PC-3 (cell line): Measurements from ENCODE around the gene DDX5. TPM values are rescaled to one million over a fixed set of nuclear protein-coding genes. Genes with fewer than 3 reads are reported as not detected.
A peak's percentile ranks its signal among the peaks of the same experiment; 100 is the strongest.

ENCODE experiments used
- ATAC-seq: fragments of 200-7000 bp; cut with Tn5 transposase; 2 replicates; pipeline ENCODE4 v1.9.1; 2020; ENCODE audit warnings: mild to moderate bottlenecking, moderate library complexity
- BruUV-seq: library from RNA; stranded (reverse); fragments of 400-500 nt; replicated peaks from 2 replicates; lab custom pipeline; 2021; lab: Mats Ljungman, UMichigan
- CTCF ChIA-PET: fragments of 300-600 bp; sonication (Branson Sonifier 250); formaldehyde crosslinking; loops from one replicate; lab custom pipeline; 2022; ENCODE audit warnings: antibody characterized with exemption; lab: Charles Lee
- POLR2A ChIA-PET: fragments of 300-600 bp; sonication (Branson Sonifier 250); formaldehyde crosslinking; loops from one replicate; lab custom pipeline; 2022; ENCODE audit warnings: antibody characterized with exemption; ENCODE audit not compliant: unreplicated experiment; lab: Charles Lee
- DNase-seq: peaks from one replicate; pipeline ENCODE4 v3.0.0-alpha.2; 2015
- H2AFZ ChIP-seq: fragments of 300-600 bp; sonication (generic); 2 replicates; pipeline ENCODE4 v1.6.0; 2016; ENCODE audit warnings: antibody characterized with exemption, low read length
- H3F3A ChIP-seq: fragments of 300-600 bp; sonication (generic); one replicate; pipeline ENCODE4 v1.6.0; 2017; ENCODE audit warnings: antibody characterized with exemption, low read length, control low read depth, mild to moderate bottlenecking; ENCODE audit not compliant: unreplicated experiment
- H3K27ac ChIP-seq: fragments of 300-600 bp; sonication (generic); 2 replicates; pipeline ENCODE4 v1.5.1; 2016; ENCODE audit warnings: mild to moderate bottlenecking, low read length
- H3K27me3 ChIP-seq: fragments of 300-600 bp; sonication (generic); 2 replicates; pipeline ENCODE4 v1.6.1; 2016; ENCODE audit warnings: low read length, mixed read lengths
- H3K36me3 ChIP-seq: fragments of 300-600 bp; sonication (generic); 2 replicates; pipeline ENCODE4 v1.6.1; 2016; ENCODE audit warnings: low read depth, mixed run types, low read length, mixed read lengths
- H3K4me1 ChIP-seq: fragments of 300-600 bp; sonication (generic); 2 replicates; pipeline ENCODE4 v1.5.1; 2016; ENCODE audit warnings: low read length; ENCODE audit not compliant: insufficient read depth
- H3K4me2 ChIP-seq: fragments of 300-600 bp; sonication (generic); 2 replicates; pipeline ENCODE4 v1.6.0; 2016; ENCODE audit warnings: low read length
- H3K4me3 ChIP-seq: fragments of 300-600 bp; sonication (generic); 2 replicates; pipeline ENCODE4 v1.5.1; 2016; ENCODE audit warnings: mild to moderate bottlenecking, low read length, mixed read lengths
- H3K79me2 ChIP-seq: fragments of 300-600 bp; sonication (generic); 2 replicates; pipeline ENCODE4 v1.6.1; 2017; ENCODE audit warnings: low read length, mixed read lengths
- H3K9ac ChIP-seq: fragments of 300-600 bp; sonication (generic); 2 replicates; pipeline ENCODE4 v1.6.0; 2016; ENCODE audit warnings: mild to moderate bottlenecking, low read length
- H3K9me2 ChIP-seq: fragments of 300-600 bp; sonication (generic); replicated peaks from 2 replicates; pipeline ENCODE4 v1.6.1; 2016; ENCODE audit warnings: mixed run types, low read length, mixed read lengths
- H3K9me3 ChIP-seq: fragments of 300-600 bp; sonication (generic); 2 replicates; pipeline ENCODE4 v1.6.1; 2016; ENCODE audit warnings: low read length, mixed read lengths
- H4K20me1 ChIP-seq: fragments of 300-600 bp; sonication (generic); 2 replicates; pipeline ENCODE4 v1.6.1; 2016; ENCODE audit warnings: low read length, mixed read lengths
- CTCF ChIP-seq: fragments of 300-600 bp; sonication (generic); conservative IDR thresholded peaks from 2 replicates; pipeline ENCODE4 v1.5.1; 2017; ENCODE audit warnings: antibody characterized with exemption, low read depth, mild to moderate bottlenecking, low read length
- EZH2 ChIP-seq: fragments of 300-600 bp; sonication (generic); IDR thresholded peaks from one replicate; pipeline ENCODE4 v1.6.1; 2017; ENCODE audit warnings: antibody characterized with exemption, mild to moderate bottlenecking, low read length; ENCODE audit not compliant: unreplicated experiment
- EZH2phosphoT487 ChIP-seq: fragments of 300-600 bp; sonication (generic); IDR thresholded peaks from 2 replicates; pipeline ENCODE4 v1.6.1; 2018; ENCODE audit warnings: mild to moderate bottlenecking, antibody characterized with exemption, low read length, borderline replicate concordance
- intact Hi-C: fragments of 100-400 bp; cut with micrococcal nuclease; formaldehyde crosslinking; loops from 2 replicates; pipeline ENCODE4 v1.9.0; 2023
- total RNA-seq: library from RNA; depleted of rRNA; stranded (reverse); fragments of >200 nt; gene quantifications from 2 replicates; pipeline ENCODE4 v1.2.3, GENCODE V29; 2014

DDX5 gene
- total RNA-seq, 1 experiment from 2014 or later = 450 TPM

DNA sequence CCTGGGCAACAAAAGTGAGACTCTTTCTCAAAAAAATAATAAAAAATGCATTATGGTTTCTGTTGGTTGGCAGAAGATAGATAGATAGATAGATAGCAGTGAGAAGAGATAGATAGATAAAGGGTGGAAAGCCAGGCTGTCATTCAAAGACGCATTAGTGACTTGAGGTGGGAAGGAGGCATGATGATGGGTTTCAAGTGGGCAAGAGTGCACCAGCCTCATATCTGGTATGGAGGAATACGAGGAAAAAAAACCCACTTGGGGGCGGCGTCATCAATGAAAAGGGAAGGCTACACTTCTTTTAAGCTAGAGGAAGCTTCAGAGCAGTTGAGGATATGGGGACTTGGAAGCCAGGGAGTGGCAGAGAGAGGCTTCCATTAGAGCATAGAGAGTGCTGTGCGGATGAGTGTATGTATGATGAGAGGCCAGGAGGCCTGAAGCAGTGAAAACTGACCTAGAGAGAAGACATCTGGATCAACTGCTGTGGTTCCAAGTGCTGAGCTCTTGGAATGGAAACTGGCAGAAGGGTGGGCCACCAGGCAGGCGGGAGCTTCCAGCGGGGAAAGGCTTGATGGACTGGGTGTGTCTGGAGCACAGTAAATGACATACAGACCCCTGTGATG is 32.5 kb upstream of the DDX5 start:
- TF ChIP-seq CTCF = no peak
- TF ChIP-seq EZH2 = no peak
- TF ChIP-seq EZH2phosphoT487 = no peak
- H4K20me1 ChIP-seq = no peaks in the 10 kb centered on the region

DNA sequence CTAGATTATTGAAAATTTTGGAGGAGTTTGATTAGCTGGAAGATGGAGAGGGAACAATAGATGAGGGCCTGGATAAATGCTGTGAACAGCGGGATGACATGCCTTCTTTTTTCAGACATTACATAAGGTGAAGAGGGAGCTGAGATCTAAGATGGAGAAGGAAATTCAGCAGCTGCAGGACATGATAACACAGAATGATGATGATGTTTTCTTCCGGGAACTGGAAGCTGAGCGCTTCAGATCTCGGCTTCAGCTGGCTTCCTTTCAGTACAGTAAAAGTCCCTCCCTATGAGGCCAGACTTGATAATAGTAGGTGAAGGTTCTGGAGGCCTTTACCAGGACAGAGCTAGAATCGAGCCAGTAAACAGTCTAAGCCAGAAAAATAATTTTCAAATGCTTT is 31.4 kb upstream of the DDX5 start:
- intact Hi-C loops = no loop called here
- ChIA-PET POLR2A (interaction anchor here (0.6 kb wide), 1 partner anchor 104 kb away, joined by 4 read pairs; no protein-coding TSS in a partner anchor), CTCF (no interaction called here)
- Histone ChIP-seq H3K9me2 (no peaks in the 10 kb centered on the region), H3K27me3 (no peaks in the 10 kb centered on the region), H3K36me3 (peaks cover 68% of the 10 kb centered on the region), H3K9me3 (no peaks in the 10 kb centered on the region), H3K9ac (no peak overlapping the region), H3K4me3 (no peak overlapping the region), H3F3A (peaks cover 6% of the 10 kb centered on the region), H2AFZ (no peak overlapping the region), H4K20me1 (no peaks in the 10 kb centered on the region), H3K79me2 (no peaks in the 10 kb centered on the region), H3K27ac (no peak overlapping the region), H3K4me2 (no peak overlapping the region), H3K4me1 (peaks cover 16% of the 10 kb centered on the region)
- ATAC-seq (no peak), DNase-seq (no peak)
- no peak for TF ChIP-seq EZH2
- TF ChIP-seq CTCF = no peak
- no peak for TF ChIP-seq EZH2phosphoT487
- BruUV-seq = no TSS peak

More for the DNA sequence above, 32.5 kb upstream of the DDX5 start:
- H3K27ac ChIP-seq = no peak overlapping the region
- no peaks in the 10 kb centered on the region for H3K79me2 ChIP-seq
- no TSS peak for BruUV-seq
- H3K27me3 ChIP-seq = no peaks in the 10 kb centered on the region
- no peak overlapping the region for H3K4me2 ChIP-seq
- H3K4me1 ChIP-seq = peaks cover 16% of the 10 kb centered on the region
- no peaks in the 10 kb centered on the region for H3K9me2 ChIP-seq
- no peak for DNase-seq
- peaks cover 5% of the 10 kb centered on the region for H3F3A ChIP-seq
- H3K9ac ChIP-seq = no peak overlapping the region
- ChIA-PET POLR2A (interaction anchor here (0.5 kb wide), 1 partner anchor 198 kb away, joined by 3 read pairs; no protein-coding TSS in a partner anchor), CTCF (interaction anchor here (0.6 kb wide), 1 partner anchor 98 kb away, joined by 3 read pairs; no protein-coding TSS in a partner anchor)
- H3K4me3 ChIP-seq = no peak overlapping the region
- H2AFZ ChIP-seq = no peak overlapping the region
- intact Hi-C loops = no loop called here
- peaks cover 66% of the 10 kb centered on the region for H3K36me3 ChIP-seq
- no peaks in the 10 kb centered on the region for H3K9me3 ChIP-seq
- no peak for ATAC-seq

DNA sequence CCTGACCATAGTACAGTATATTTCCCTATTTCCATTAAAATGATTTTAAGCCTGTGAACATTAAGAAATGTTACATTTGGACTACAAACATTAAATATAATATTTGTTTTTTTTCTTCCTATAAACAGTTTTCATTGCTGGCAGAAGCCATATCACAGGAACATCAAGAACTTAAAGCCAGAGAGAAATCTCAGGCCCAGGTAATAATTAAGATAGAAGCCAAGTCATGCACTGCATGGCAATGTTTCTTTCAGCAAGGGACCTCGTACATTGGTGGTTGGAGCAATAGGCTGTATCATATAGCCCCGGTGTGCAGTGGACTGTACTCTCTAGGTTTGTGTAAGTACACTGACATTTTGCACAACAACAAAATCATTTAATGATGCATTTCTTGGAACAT is 30.8 kb upstream of the DDX5 start:
- H3K4me3 ChIP-seq = no peak overlapping the region
- ChIA-PET CTCF (no interaction called here), POLR2A (no interaction called here)
- DNase-seq (no peak), ATAC-seq (no peak)
- no peaks in the 10 kb centered on the region for H3K79me2 ChIP-seq
- no peaks in the 10 kb centered on the region for H3K27me3 ChIP-seq
- H3K9ac ChIP-seq = no peak overlapping the region
- H3K36me3 ChIP-seq = peaks cover 70% of the 10 kb centered on the region
- intact Hi-C loops = no loop called here
- no peaks in the 10 kb centered on the region for H3K9me3 ChIP-seq
- H3F3A ChIP-seq = peaks cover 8% of the 10 kb centered on the region
- H4K20me1 ChIP-seq = no peaks in the 10 kb centered on the region
- H3K4me1 ChIP-seq = peaks cover 16% of the 10 kb centered on the region
- no peak overlapping the region for H3K4me2 ChIP-seq
- H2AFZ ChIP-seq = no peak overlapping the region
- no peaks in the 10 kb centered on the region for H3K9me2 ChIP-seq
- TF ChIP-seq CTCF (no peak), EZH2 (no peak), EZH2phosphoT487 (no peak)
- BruUV-seq = TSS peak; percentile 2
- H3K27ac ChIP-seq = no peak overlapping the region
